Non-pigmented ciliary epithelial cell (primary cell): Measurements from ENCODE around the gene SYNGAP1.

Source experiments
- DNase-seq: peaks from one replicate; pipeline ENCODE4 v3.0.0-alpha.2; 2010; ENCODE audit warnings: low read depth

The SYNGAP1 gene

GRCh38 chr6:33421344-33421643 lies 1.4 kb downstream of the SYNGAP1 start:
- DNase-seq: no peak

- DNase-seq: no peak
Observed at GRCh38 chr6:33423777-33424176, 3.9 kb downstream of the SYNGAP1 start.

- DNase-seq: no peak
Observed at GRCh38 chr6:33424855-33425667, 5.2 kb downstream of the SYNGAP1 start.

- no peak for DNase-seq
Observed at GRCh38 chr6:33425668-33426577, 6.1 kb downstream of the SYNGAP1 start.

GRCh38 chr6:33426590-33427511 lies 7.0 kb downstream of the SYNGAP1 start:
- no peak for DNase-seq

- DNase-seq: no peak
Observed at GRCh38 chr6:33427585-33428223, 7.8 kb downstream of the SYNGAP1 start.

GRCh38 chr6:33428224-33428965 lies 8.5 kb downstream of the SYNGAP1 start:
- DNase-seq: no peak

GRCh38 chr6:33428966-33429749 lies 9.3 kb downstream of the SYNGAP1 start:
- DNase-seq: no peak

- no peak for DNase-seq
Observed at GRCh38 chr6:33429750-33430052, 9.8 kb downstream of the SYNGAP1 start.

- DNase-seq: no peak
Observed at GRCh38 chr6:33430334-33430733, 10.5 kb downstream of the SYNGAP1 start.

GRCh38 chr6:33430991-33431879 lies 11.4 kb downstream of the SYNGAP1 start:
- DNase-seq: no peak

GRCh38 chr6:33431880-33432541 lies 12.1 kb downstream of the SYNGAP1 start:
- DNase-seq: no peak

- DNase-seq: no peak
Observed at GRCh38 chr6:33432546-33432945, 12.7 kb downstream of the SYNGAP1 start.

- DNase-seq: no peak
Observed at GRCh38 chr6:33433001-33433543, 13.2 kb downstream of the SYNGAP1 start.

- DNase-seq: no peak
Observed at GRCh38 chr6:33433544-33434191, 13.8 kb downstream of the SYNGAP1 start.

- DNase-seq: no peak
Observed at GRCh38 chr6:33434961-33435360, 15.1 kb downstream of the SYNGAP1 start.

- no peak for DNase-seq
Observed at GRCh38 chr6:33437666-33438065, 17.8 kb downstream of the SYNGAP1 start.
